ENCODE measurements around the gene ACOT6.
"Not testable (repeated sequence)": the region's sequence is repeated elsewhere in the genome, so short reads cannot be mapped to it uniquely, and the experiment has no call there.

The ACOT6 gene, protein sequence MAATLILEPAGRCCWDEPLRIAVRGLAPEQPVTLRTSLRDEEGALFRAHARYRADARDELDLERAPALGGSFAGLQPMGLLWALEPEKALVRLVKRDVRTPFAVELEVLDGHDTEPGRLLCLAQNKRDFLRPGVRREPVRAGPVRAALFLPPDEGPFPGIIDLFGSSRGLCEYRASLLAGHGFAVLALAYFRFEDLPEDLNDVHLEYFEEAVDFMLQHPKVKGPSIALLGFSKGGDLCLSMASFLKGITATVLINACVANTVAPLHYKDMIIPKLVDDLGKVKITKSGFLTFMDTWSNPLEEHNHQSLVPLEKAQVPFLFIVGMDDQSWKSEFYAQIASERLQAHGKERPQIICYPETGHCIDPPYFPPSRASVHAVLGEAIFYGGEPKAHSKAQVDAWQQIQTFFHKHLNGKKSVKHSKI

DNA sequence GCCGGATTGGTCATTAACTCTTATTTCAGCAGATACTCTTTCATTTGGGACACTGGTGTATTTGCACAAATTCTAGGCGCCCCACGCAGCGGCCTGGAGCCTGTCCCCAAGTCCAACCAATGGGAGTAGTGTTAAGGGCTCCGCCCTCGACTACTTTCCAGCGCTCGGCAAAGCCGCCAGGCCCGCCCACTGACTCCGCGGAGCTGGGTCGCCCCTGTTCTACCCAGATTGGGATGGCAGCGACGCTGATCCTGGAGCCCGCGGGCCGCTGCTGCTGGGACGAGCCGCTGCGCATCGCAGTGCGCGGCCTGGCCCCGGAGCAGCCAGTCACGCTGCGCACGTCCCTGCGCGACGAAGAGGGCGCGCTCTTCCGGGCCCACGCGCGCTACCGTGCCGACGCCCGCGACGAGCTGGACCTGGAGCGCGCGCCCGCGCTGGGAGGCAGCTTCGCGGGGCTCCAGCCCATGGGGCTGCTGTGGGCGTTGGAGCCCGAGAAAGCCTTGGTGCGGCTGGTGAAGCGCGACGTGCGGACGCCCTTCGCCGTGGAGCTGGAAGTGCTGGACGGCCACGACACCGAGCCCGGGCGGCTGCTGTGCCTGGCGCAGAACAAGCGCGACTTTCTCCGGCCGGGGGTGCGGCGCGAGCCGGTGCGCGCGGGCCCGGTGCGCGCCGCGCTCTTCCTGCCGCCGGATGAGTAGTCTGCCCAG is at the start of gene ACOT6:
Gene ACOT6, plus strand, starts transcription at position 179 of the 707 bp plus-strand sequence. Its CDS starts 55 bp downstream, at position 234.
- Histone ChIP-seq H3K27ac (ENCODE audit: low read depth, low read length) (peak within 1 kb of the TSS; percentile 50), H3K9me3 (ENCODE audit: control insufficient read depth in 1 of 2, low read length in 2 of 2) (peaks cover 3 to 4% of the 10 kb centered on the region in 2 donors), H3K27me3 (ENCODE audit: control insufficient read depth in 1 of 2, insufficient read depth in 2 of 2, low read length in 2 of 2) (no peaks in the 10 kb centered on the region), H3K36me3 (ENCODE audit: control insufficient read depth in 1 of 2, insufficient read depth in 2 of 2, low read length in 2 of 2) (no peaks in the 10 kb centered on the region), H3K4me3 (ENCODE audit: low read depth in 1 of 2, low read length in 2 of 2) (peak within 1 kb of the TSS; percentile 69 to 77), H3K9ac (ENCODE audit: low read depth in 1 of 2, low read length in 2 of 2) (peak within 1 kb of the TSS in 1 of 2 donors; percentile 74), H3K4me1 (ENCODE audit: control insufficient read depth in 1 of 2, insufficient read depth in 2 of 2, low read length in 2 of 2) (peaks cover 0 to 5% of the 10 kb centered on the region in 2 donors)

DNA sequence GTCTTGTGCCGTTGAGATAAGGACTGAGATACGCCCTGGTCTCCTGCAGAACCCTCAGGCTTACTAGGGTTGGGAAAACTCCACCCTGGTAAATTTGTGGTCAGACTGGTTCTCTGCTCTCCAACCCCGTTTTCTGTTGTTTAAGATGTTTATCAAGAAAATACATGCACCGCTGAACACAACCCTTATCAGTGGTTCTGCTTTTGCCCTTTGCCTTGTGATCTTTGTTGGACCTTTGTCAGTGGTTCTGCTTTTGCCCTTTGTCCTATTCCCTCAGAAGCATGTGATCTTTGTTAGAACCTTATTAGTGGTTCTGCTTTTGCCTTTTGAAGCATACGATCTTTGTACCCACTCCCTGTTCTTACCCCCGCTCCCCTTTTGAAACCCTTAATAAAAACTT is 49.6 kb upstream of the ACOT6 start:
- not testable (repeated sequence) for H3K27me3 ChIP-seq (ENCODE audit: control insufficient read depth in 1 of 2, insufficient read depth in 2 of 2, low read length in 2 of 2); H3K4me3 ChIP-seq (ENCODE audit: low read depth in 1 of 2, low read length in 2 of 2); H3K9me3 ChIP-seq (ENCODE audit: control insufficient read depth in 1 of 2, low read length in 2 of 2); H3K27ac ChIP-seq (ENCODE audit: low read depth, low read length); H3K4me1 ChIP-seq (ENCODE audit: control insufficient read depth in 1 of 2, insufficient read depth in 2 of 2, low read length in 2 of 2); H3K36me3 ChIP-seq (ENCODE audit: control insufficient read depth in 1 of 2, insufficient read depth in 2 of 2, low read length in 2 of 2); H3K9ac ChIP-seq (ENCODE audit: low read depth in 1 of 2, low read length in 2 of 2)

DNA sequence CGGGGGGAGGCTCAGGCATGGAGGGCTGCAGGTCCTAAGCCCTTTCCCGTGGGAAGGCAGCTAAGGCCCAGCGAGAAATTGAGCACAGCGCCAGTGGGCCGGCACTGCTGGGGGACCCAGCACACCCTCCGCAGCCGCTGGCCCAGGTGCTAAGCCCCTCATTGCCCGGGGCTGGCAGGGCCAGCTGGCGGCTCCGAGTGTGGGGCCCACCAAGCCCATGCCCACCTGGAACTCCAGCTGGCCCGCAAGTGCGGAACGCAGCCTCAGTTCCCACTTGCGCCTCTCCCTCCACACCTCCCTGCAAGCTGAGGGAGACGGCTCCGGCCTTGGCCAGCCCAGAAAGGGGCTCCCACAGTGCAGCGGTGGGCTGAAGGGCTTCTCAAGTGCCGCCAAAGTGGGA is 45.9 kb upstream of the ACOT6 start:
- H3K4me3 ChIP-seq (ENCODE audit: low read depth in 1 of 2, low read length in 2 of 2); H3K9ac ChIP-seq (ENCODE audit: low read depth in 1 of 2, low read length in 2 of 2); H3K27ac ChIP-seq (ENCODE audit: low read depth, low read length); H3K36me3 ChIP-seq (ENCODE audit: control insufficient read depth in 1 of 2, insufficient read depth in 2 of 2, low read length in 2 of 2); H3K9me3 ChIP-seq (ENCODE audit: control insufficient read depth in 1 of 2, low read length in 2 of 2); H3K27me3 ChIP-seq (ENCODE audit: control insufficient read depth in 1 of 2, insufficient read depth in 2 of 2, low read length in 2 of 2): not testable (repeated sequence)
- peaks cover 15 to 16% of the 10 kb centered on the region in 2 donors for H3K4me1 ChIP-seq (ENCODE audit: control insufficient read depth in 1 of 2, insufficient read depth in 2 of 2, low read length in 2 of 2)

DNA sequence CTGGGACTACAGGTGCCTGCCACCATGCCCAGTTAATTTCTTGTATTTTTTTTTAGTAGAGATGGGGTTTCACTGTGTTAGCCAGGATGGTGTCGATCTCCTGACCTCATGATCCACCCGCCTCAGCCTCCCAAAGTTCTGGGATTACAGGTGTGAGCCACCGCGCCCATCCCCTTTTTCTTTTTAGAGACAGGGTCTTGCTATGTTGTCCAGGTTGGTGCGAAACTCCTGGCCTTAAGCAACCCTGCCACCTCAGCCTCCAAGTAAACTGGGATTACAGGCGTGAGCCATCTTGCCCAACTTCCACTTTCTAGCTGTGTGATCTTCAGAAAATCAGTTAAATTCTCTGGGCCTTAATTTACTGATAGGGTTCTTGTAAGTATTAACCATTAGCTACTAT is 45.4 kb upstream of the ACOT6 start:
- not testable (repeated sequence) for H3K4me3 ChIP-seq (ENCODE audit: low read depth in 1 of 2, low read length in 2 of 2); H3K9ac ChIP-seq (ENCODE audit: low read depth in 1 of 2, low read length in 2 of 2); H3K9me3 ChIP-seq (ENCODE audit: control insufficient read depth in 1 of 2, low read length in 2 of 2); H3K36me3 ChIP-seq (ENCODE audit: control insufficient read depth in 1 of 2, insufficient read depth in 2 of 2, low read length in 2 of 2); H3K27me3 ChIP-seq (ENCODE audit: control insufficient read depth in 1 of 2, insufficient read depth in 2 of 2, low read length in 2 of 2); H3K27ac ChIP-seq (ENCODE audit: low read depth, low read length)
- H3K4me1 ChIP-seq (ENCODE audit: control insufficient read depth in 1 of 2, insufficient read depth in 2 of 2, low read length in 2 of 2), result peaks cover 15 to 16% of the 10 kb centered on the region in 2 donors

DNA sequence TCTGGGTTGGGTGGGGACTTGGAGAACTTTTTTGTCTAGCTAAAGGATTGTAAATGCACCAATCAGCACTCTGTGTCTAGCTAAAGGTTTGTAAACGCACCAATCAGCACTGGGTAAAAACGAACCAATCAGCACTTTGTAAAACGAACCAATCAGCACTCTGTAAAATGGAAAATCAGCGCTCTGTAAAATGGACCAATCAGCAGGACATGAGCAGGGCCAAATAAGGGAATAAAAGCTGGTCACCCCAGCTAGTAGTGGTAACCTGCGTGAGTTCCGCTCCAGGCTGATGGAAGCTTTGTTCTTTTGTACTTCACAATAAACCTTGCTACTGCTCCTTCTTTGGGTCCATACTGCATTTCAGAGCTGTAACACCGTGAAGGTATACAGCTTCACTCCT is 45.0 kb upstream of the ACOT6 start:
- peaks cover 15 to 16% of the 10 kb centered on the region in 2 donors for H3K4me1 ChIP-seq (ENCODE audit: control insufficient read depth in 1 of 2, insufficient read depth in 2 of 2, low read length in 2 of 2)
- peak overlapping the region; percentile 69 to 78 for H3K4me3 ChIP-seq (ENCODE audit: low read depth in 1 of 2, low read length in 2 of 2)
- no peaks in the 10 kb centered on the region for H3K27me3 ChIP-seq (ENCODE audit: control insufficient read depth in 1 of 2, insufficient read depth in 2 of 2, low read length in 2 of 2)
- H3K9me3 ChIP-seq (ENCODE audit: control insufficient read depth in 1 of 2, low read length in 2 of 2), result no peaks in the 10 kb centered on the region
- H3K27ac ChIP-seq (ENCODE audit: low read depth, low read length), result no peak overlapping the region
- no peaks in the 10 kb centered on the region for H3K36me3 ChIP-seq (ENCODE audit: control insufficient read depth in 1 of 2, insufficient read depth in 2 of 2, low read length in 2 of 2)
- no peak overlapping the region for H3K9ac ChIP-seq (ENCODE audit: low read depth in 1 of 2, low read length in 2 of 2)

DNA sequence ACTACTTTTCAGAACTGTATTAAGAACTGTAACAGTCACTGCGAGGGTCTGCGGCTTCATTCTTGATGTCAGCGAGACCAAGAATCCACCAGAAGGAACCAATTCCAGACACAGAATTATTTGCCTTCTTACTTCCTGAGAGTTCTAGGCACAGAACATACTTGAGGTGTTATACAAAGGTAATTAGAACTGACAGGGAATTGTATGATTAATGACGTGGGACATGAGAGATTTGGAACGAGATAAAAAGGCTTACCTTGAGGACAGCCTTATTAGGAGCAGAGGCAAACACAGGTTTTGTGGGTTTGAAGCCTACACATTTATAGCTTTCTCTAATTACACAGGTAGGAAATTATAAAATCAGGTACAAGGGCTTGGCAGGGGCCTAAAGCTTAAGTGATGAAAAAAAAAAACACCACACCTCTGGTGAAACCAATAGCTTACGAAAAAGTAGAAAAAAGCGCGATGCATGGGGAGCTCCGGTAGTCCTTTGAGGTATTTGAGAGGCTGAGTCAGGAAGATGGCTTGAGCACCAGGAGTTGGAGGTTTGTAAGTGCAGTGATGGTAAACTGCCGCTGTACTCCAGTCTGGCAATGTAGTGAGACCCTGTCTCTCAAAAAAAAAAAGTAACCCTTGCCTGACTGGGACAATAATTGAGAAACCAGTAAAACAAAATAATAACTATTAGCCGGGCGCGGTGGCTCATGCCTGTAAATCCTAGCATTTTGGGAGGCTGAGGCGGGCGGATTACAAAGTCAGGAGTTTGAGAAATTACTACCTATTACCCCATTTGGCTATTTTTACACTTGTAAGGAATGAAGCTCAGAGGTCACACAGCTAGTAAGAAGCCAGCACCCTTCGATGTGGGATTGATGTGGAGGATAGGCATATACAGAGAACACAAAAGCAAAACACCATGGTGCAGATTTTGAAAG is 44.1 kb upstream of the ACOT6 start:
- Histone ChIP-seq H3K36me3 (ENCODE audit: control insufficient read depth in 1 of 2, insufficient read depth in 2 of 2, low read length in 2 of 2) (no peaks in the 10 kb centered on the region), H3K27ac (ENCODE audit: low read depth, low read length) (peak overlapping the region; percentile 90), H3K4me1 (ENCODE audit: control insufficient read depth in 1 of 2, insufficient read depth in 2 of 2, low read length in 2 of 2) (peaks cover 15 to 16% of the 10 kb centered on the region in 2 donors), H3K9me3 (ENCODE audit: control insufficient read depth in 1 of 2, low read length in 2 of 2) (no peaks in the 10 kb centered on the region), H3K27me3 (ENCODE audit: control insufficient read depth in 1 of 2, insufficient read depth in 2 of 2, low read length in 2 of 2) (no peaks in the 10 kb centered on the region), H3K9ac (ENCODE audit: low read depth in 1 of 2, low read length in 2 of 2) (peak overlapping the region; percentile 74 to 89), H3K4me3 (ENCODE audit: low read depth in 1 of 2, low read length in 2 of 2) (peak overlapping the region; percentile 69 to 78)

DNA sequence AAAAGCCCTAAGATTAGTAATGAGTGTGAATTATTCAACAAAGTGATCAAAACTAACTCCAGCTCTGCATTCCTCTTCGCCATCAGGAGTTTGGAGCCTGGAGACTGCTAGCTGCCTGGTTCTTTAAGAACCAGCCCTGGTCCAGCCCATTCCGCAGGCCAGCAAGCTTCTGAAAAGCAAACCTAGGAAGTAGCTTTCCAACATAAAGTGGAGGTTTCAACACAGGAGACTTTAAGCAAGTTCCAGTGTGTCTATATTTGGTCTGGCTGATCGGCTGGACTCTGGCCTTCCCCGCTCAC is 43.5 kb upstream of the ACOT6 start:
- Histone ChIP-seq H3K4me3 (ENCODE audit: low read depth in 1 of 2, low read length in 2 of 2) (peak overlapping the region; percentile 69 to 78), H3K27ac (ENCODE audit: low read depth, low read length) (peak overlapping the region; percentile 90), H3K9ac (ENCODE audit: low read depth in 1 of 2, low read length in 2 of 2) (peak overlapping the region; percentile 74 to 89), H3K4me1 (ENCODE audit: control insufficient read depth in 1 of 2, insufficient read depth in 2 of 2, low read length in 2 of 2) (peaks cover 15 to 16% of the 10 kb centered on the region in 2 donors)
- H3K9me3 ChIP-seq (ENCODE audit: control insufficient read depth in 1 of 2, low read length in 2 of 2); H3K36me3 ChIP-seq (ENCODE audit: control insufficient read depth in 1 of 2, insufficient read depth in 2 of 2, low read length in 2 of 2); H3K27me3 ChIP-seq (ENCODE audit: control insufficient read depth in 1 of 2, insufficient read depth in 2 of 2, low read length in 2 of 2): not testable (repeated sequence)

DNA sequence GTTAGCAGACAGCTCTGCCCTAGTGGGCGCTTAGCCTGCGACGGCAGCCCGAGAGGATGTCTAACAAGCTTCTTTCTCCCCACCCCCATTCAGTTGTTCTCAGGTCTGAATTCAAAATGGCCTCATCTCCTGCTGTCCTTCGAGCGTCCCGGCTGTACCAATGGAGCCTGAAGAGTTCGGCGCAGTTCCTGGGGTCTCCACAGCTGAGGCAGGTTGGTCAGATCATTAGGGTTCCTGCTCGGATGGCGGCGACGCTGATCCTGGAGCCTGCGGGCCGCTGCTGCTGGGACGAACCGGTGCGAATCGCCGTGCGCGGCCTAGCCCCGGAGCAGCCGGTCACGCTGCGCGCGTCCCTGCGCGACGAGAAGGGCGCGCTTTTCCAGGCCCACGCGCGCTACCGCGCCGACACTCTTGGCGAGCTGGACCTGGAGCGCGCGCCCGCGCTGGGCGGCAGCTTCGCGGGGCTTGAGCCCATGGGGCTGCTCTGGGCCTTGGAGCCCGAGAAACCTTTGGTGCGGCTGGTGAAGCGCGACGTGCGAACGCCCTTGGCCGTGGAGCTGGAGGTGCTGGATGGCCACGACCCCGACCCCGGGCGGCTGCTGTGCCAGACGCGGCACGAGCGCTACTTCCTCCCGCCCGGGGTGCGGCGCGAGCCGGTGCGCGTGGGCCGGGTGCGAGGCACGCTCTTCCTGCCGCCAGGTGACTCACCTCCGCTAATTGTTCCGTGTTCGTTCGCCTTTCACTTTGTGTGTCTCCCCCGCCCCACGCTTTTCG is 42.9 kb upstream of the ACOT6 start, which contains the start of gene ACOT2:
Gene ACOT2, plus strand, starts transcription at position 29 of the 774 bp plus-strand sequence. Its CDS starts 28 bp downstream, at position 57.
- not testable (repeated sequence) for H3K9me3 ChIP-seq (ENCODE audit: control insufficient read depth in 1 of 2, low read length in 2 of 2); H3K27me3 ChIP-seq (ENCODE audit: control insufficient read depth in 1 of 2, insufficient read depth in 2 of 2, low read length in 2 of 2); H3K36me3 ChIP-seq (ENCODE audit: control insufficient read depth in 1 of 2, insufficient read depth in 2 of 2, low read length in 2 of 2)
- Histone ChIP-seq H3K9ac (ENCODE audit: low read depth in 1 of 2, low read length in 2 of 2) (peak within 1 kb of the TSS; percentile 74 to 89), H3K4me1 (ENCODE audit: control insufficient read depth in 1 of 2, insufficient read depth in 2 of 2, low read length in 2 of 2) (peaks cover 15 to 16% of the 10 kb centered on the region in 2 donors), H3K4me3 (ENCODE audit: low read depth in 1 of 2, low read length in 2 of 2) (peak within 1 kb of the TSS; percentile 69 to 78), H3K27ac (ENCODE audit: low read depth, low read length) (peak within 1 kb of the TSS; percentile 90)

DNA sequence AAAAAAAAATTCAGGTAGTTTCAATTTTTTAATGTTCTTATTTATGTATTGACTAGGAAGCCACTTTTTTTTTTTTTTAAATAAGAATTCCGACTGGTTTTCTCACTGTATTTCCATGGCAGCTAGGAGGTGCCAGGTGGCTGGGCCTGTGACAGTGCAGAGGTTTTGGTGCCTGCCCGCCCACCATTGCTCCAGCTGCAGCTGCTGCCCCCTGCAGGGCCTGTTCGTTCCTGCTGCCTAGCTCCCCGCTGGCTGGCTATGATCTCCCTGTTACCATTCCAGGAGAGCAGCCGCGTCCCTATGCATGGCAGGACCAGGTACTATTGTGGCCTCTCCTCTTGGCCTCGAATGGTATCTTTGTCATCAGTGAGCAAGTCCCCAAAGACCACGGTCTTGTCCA is 41.4 kb upstream of the ACOT6 start:
- H3K4me3 ChIP-seq (ENCODE audit: low read depth in 1 of 2, low read length in 2 of 2); H3K27me3 ChIP-seq (ENCODE audit: control insufficient read depth in 1 of 2, insufficient read depth in 2 of 2, low read length in 2 of 2); H3K27ac ChIP-seq (ENCODE audit: low read depth, low read length); H3K9ac ChIP-seq (ENCODE audit: low read depth in 1 of 2, low read length in 2 of 2); H3K9me3 ChIP-seq (ENCODE audit: control insufficient read depth in 1 of 2, low read length in 2 of 2); H3K36me3 ChIP-seq (ENCODE audit: control insufficient read depth in 1 of 2, insufficient read depth in 2 of 2, low read length in 2 of 2): not testable (repeated sequence)
- peaks cover 15 to 16% of the 10 kb centered on the region in 2 donors for H3K4me1 ChIP-seq (ENCODE audit: control insufficient read depth in 1 of 2, insufficient read depth in 2 of 2, low read length in 2 of 2)
